GM19025 (cell line): ENCODE measurements around the gene PHLDB2.

Experiments
- ATAC-seq: cut with Tn5 transposase; IDR thresholded peaks from one replicate; pipeline ENCODE4 v1.9.1; 2021; ENCODE audit warnings: mild to moderate bottlenecking, low read depth, moderate library complexity; ENCODE audit not compliant: unreplicated experiment

The PHLDB2 gene

DNA sequence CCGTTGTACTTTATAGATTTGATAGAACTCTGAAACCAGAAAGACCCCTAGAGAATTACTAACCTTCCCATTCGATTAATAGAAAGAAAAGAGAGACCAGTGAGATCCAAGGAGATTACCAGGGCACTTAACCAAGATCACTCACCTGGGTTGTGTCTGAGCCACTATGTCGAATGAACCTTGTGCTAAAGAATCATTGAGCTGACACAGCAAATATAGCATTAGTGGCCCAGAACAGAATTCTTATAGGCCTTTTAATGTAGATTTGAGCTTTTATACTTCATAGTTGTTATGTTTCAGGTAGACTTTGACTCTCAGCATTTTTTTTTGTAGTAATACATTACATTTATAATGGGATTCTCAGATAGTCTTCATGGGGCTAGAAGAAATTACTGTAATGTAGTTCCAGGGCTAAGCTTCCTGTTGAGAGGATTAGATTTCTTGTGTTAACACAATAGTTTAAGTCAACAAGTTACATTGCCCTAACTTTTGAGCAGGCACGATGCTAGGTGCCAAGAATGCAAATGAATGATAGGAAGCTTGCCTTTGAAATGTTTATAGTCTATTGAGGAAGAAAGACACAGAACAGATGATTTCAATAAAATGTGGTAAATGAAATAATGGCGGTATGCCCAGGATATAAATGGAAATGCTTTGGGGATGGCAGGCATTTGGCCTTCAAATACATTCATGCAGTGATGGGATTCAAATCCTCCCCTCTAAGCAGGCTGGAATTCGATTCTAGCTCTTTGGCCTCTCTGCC lies 95.3 kb downstream of the PHLDB2 start:
- ATAC-seq = no peak

DNA sequence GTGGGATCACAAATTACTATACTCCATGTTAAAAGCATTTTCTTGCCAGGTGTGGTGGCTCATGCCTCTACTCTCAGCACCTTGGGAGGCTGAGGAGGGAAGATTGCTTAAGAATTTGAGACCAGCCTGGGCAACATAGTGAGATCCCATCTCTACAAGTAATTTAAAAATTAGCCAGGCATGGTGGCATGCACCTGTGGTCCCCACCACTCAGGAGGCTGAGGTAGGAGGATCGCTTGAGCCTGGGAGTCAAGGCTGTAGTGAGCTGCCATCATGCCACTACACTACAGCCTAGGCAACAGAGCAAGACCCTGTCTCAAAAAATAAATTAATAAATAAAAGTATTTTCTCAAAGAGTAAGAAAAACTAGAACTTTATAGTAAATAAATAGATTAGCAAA lies 96.8 kb downstream of the PHLDB2 start:
- no peak for ATAC-seq

DNA sequence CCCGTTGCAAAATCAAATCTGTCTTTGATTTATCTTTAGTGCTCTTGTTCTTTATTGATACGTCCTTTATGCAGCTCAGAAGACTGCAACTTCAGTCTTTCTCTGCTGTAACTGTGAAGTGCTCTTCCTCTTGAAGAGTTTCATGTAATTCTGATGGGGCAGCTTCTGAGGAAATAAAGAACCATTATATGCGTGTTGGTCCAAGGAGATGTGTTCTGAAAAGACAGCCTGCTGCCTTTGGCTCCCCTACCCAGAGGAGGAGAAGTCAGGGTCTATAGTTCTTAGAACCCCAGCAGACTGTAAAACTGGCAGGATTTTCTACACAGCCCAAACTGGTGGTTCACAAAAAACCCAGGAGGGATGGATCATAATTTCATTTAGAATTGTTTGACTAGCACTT lies 97.4 kb downstream of the PHLDB2 start:
- no peak for ATAC-seq

DNA sequence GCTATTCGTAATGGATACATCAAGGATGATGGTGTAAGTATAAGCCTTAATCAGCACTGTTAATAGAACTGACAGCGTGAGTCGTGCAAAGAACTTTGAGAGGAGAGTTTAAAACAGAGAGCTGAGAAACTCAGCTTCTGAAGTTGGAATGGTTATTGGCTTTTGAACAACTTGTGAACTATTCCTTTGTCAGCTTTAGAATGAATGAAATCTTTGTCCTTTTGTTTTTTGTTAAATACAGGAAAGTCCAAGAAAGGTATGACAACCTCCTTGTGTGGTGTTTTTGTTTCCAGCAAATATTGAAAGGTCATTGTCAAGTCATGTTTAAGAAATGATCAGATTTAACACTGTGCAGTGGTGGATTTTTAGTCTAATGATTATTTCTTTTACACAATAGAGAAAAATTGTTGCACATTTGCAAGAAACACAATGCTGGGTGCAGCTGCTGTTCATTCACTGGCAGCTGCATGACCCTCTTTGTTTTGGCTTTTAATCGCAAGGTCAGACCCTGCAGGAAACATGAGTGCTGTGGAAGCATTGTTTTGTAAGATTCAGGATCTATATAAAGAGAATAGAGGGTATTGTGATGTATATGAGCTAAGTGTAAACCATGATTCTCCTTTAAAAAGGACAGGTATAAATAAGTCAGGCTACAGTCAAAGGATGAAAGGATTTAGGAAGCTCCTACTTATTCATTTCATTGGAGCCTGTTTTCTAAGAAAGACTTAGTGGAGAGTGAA lies 98.1 kb downstream of the PHLDB2 start:
- ATAC-seq = no peak

DNA sequence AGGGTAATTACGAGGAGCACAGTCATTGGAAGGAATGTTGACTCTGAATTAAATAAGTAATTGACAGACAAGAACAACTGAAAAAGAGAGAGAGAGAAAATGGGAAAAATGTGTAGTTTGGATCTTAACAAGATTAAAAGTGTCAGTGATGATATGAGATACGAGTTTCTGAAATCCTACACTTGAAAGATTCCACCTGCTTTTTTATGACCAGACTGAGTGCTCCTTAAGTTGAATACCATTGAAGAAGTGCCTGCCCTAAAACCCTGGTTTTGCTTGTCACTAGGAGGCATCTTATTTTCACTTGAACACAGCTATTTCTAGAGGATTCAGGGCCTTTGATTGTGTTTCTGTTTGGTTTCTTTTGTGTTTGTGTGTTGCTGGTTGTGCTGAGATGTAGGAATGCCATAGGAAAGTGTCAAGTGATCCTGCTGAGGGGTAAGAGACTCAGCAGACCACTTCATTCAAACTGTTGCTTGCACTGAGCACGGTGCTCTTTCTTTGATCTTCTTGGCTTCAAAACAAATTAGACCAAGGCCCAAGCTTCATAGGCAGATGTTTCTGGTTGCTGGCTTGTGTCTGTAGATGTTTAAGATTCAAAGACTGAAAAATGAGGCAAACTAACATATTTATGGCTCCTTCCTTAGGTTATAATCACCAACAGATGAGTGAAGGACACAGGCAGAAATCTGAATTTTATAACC lies 102.5 kb downstream of the PHLDB2 start:
- ATAC-seq = no peak

DNA sequence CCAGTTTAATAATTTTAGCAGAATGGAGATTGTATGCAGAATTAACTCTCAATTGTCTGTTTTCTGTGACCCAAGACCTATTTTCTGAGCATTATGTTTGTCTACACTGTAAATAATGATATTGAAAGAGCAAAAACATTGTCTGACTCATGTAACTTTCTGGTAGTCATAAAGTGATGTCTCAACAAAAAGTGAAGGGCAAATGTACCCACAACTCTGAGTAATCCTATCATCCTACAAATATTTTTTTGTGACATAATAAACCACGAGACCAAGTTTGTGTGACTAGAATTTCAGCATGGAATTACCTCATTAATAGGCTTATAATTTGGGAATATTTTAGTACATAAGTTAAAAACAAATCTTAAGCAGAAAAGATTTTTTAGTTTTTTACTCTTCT lies 104.4 kb downstream of the PHLDB2 start:
- no peak for ATAC-seq

DNA sequence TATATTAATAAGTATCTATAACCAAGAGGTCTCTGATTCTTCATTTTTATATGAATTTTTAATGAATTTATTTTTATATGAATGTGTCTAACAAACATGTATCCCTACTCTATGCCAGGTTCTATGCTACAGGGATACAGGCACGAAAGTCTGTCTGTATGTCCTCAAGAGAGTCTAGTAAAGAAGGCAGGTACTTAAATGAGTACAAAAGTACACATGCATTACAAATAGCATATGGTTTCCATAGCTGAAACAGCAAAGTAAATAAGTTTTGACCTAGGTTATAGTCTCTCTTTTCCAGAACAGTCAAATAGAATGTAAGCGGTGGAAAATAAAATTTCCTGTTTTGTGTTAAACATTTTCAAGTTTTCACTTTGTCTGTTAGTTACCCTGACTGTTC lies 106.4 kb downstream of the PHLDB2 start:
- ATAC-seq = no peak

DNA sequence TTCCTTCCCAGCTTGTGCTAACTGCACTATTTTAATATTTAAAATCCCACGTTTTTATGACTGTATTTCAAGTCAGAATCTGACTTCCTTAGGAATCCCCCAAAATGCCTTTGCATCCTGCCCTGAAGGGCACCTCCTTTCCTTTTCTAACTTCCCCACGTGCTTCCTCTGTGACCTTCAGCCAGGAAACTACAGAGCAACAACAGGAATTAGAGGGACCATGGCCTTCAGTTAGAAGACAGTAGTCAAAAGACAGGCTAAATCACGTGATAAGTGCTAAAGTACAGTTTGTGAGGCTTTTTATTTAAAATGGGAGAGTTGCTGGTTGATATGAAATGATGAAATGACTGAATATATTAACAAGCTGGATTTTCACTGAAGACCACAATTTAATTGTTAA lies 108.0 kb downstream of the PHLDB2 start:
- no peak for ATAC-seq

DNA sequence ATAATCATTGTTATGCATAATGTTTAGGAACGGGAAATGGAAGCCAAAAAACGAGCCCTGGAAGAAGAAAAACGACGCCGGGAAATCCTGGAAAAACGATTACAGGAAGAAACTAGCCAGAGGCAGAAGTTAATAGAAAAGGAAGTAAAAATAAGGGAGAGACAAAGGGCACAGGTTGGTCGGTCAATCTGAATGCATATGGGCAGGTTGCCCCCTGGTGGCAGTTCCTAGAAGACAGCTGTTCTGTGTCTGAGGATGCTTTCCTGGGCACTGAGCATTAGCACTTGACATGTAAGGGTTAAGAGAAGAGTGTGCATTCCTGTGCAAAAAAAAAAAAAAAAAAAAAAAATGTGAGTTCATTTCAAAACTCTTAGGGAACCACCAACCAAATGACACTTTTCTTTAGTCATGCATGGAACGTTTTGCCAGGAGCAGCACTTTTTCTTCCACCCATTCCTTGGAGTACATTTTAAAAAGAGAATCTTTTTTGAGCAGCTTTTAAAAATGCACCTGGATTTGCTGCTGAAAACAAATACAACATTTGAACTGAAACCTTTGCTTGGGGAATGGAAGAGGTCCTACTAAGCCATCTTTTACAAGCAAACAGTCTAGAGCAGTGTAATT lies 108.7 kb downstream of the PHLDB2 start:
- ATAC-seq = peak; percentile 82

DNA sequence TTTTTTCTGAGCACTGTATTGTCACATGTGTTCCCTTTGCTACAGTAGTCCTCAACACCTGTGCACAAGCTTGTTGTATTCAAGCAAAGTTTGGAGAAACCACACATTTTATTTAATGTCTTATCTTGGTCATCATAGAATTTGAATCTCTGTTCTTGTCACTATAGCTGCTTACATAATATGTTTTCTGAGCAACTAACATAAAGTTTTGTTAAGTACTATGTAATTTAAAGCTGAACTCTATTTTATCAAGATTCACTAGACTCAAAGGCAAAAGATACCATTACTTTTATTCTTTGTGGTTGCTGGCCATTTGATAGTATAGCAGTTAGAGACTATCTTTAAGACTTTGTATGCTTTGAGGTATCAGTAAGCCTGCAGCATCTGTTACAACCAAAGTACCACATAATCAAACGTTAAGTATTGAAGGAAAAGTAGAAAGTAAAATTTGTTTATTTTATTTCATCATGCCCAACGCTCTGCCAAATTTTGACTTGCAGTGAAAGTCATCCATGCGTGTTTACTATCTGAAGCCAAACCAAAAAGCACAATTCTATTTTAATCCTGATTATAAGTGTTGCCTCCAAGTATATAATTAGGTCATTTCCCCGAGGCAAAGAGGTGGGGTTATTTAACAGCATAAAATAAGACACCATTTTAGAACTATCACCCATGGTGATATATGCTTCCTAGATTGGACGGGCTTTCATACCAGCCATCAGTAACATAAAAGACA lies 109.4 kb downstream of the PHLDB2 start:
- ATAC-seq = no peak

DNA sequence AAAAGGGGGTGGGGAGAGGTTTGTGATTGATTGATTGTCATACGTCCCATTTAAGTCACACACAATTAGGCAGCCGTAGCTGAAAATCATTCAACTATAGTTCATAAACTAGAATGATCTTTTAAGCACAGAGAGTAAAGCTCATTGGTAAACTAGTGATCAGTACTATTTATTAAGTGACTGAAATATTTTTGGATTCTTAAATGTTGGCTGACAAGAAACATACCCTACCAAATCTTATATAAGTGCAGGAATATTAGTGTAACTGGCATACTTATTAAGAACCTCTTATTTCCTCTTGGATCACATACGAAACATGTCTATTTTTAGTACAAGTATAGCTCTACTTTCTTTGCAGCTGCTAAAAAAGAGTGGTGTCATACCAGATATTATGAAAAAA lies 111.3 kb downstream of the PHLDB2 start:
- ATAC-seq = no peak

DNA sequence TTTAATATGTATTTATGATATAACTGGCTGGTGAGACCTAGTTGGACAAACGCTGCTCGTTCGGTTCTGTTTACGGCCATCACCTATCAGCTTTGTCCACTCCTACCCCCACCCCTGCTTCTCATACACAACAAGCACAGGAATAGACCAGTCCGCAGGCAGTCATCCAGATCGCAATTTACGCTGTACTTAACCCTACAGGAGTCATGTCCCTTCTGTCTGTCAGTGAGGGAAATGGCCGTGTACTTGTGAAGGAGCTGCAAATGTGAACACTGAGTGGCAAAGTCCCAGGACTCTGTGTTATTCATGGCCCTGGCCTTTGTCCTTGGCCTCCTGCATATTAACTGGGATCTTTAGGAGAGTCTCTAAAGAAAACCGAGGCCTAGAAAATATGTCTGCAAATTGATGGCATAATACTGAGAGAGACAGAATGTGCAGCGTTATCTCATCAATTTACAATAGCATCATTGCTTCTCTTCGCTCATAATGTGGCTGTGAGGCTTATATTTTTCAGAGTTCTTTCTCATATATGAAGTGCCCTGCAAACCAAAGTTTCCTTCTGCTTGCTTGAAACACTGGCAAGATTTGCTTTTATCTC lies 112.6 kb downstream of the PHLDB2 start:
- ATAC-seq = no peak

DNA sequence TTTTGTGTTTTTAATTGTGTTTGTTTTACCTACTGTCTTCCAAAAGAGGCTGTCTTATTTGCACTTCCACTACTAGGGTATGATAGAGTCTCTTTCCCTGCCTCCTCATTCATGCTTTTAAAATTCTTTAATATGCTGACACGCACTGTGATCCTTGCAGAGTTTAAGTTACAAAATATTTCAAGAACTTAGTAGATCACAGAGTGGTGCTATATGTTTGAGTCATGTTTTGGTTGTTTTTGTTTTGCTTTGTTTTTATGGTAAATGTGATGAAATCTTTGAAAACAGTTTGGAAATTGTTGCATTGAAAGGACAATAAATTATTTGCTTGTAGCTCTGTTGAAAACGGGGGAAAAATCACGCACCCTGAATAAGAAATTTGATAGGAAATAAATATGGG lies 113.8 kb downstream of the PHLDB2 start:
- no peak for ATAC-seq

DNA sequence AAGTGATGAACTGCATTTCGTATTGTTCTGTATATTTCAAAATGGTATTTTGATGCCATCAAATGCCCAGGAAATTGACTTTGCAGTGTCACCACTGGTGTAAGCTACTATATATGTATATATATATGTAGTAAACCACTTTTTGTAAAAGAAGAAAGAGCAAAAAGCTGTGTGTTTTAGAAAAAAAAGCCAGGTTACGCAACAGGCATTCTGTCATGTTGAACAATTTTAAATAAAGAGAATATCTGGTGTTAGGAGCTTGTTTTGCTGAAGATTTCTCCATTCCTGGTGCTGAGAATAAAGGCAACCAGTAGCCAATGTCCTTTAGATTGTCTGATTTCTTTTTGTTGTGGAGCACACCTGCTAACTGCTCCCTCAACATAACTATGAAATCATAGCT lies 116.1 kb downstream of the PHLDB2 start:
- ATAC-seq = no peak

DNA sequence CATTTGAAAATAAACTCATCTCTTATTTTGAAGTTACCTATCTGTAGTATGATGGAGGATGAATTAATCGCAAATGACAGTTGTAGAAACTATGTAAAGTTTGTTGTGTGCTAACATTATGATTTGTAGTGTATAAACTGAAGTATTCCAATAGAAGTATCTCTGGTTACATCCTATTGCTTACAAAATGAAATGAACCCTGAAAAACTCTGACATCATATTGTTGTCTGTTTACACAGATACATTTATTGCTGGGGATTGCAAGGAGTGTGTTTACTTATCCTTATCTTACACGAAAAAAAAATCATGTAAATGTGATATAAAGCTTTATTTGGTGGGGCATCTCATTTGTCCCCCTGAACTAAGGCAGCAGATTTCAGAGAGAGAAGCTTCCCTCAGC lies 117.2 kb downstream of the PHLDB2 start:
- no peak for ATAC-seq

DNA sequence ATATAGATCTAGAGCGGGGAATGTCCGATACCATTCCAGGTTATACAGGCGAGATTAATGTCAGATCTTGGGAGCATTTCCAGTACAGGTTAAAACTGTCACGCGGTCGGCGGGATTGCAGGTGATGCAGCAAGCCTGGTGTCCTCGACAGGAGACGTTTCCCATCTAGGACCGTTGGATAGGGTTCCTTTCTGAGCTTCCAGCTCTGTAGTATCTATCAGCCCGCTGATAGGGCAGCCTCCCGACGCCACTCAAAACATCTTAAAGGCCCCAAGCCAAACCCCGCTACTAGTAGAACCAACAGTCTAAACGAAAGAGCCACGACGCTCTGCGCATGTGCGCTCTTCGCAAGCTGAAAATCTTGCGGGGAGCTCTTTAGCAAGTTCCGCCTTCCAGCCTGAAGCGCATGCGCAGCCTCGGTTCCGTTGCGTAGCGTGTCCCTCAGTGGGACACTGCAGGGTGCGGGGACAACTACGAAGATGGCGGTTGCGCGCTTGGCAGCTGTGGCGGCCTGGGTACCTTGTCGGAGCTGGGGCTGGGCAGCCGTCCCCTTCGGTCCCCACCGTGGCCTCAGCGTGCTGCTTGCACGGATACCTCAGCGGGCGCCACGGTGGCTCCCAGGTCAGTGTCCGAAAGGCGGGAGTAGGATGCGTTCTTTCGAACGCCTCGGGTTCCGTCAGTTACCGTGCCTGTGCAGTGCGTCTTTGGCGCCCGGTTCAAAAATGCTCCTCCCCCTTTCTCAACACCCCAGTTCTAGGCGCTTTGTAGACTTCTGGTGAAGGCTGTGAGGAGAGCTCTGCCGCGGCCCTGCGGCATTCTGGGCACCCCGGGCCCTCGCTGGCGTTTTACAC lies 119.7 kb downstream of the PHLDB2 start, which contains the start of gene ABHD10:
Gene ABHD10, plus strand, starts transcription at position 444 of the 851 bp plus-strand sequence. Its CDS starts 36 bp downstream, at position 480.
- peak; percentile 94 for ATAC-seq

DNA sequence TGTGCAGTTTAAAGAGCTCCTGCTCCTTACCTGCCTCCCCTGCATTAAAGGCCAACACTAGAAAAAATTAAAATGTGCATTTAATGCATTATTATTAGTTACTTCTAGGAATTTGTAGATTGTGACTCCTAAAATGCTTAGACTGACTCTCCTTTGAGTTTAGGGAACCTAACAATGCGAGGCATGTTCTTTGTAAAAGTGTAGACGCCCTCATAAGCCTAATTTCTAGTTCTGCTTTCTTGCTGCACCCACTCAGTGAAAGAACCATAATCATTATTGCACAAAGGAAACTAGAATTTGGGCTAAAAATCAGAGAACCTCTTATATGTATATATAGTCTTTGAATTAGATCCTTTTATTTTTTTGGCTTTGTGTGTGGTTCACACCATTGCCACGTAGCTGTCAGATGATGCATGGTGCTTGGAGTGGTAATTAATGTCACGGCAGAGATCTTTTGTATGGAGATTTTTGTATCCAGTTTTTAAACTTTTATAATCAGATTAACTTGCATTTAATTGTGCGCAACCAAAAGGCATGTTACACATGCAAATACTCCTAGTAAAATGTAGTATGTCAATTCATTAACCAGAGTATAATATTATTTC lies 120.5 kb downstream of the PHLDB2 start:
- ATAC-seq = peak; percentile 15

DNA sequence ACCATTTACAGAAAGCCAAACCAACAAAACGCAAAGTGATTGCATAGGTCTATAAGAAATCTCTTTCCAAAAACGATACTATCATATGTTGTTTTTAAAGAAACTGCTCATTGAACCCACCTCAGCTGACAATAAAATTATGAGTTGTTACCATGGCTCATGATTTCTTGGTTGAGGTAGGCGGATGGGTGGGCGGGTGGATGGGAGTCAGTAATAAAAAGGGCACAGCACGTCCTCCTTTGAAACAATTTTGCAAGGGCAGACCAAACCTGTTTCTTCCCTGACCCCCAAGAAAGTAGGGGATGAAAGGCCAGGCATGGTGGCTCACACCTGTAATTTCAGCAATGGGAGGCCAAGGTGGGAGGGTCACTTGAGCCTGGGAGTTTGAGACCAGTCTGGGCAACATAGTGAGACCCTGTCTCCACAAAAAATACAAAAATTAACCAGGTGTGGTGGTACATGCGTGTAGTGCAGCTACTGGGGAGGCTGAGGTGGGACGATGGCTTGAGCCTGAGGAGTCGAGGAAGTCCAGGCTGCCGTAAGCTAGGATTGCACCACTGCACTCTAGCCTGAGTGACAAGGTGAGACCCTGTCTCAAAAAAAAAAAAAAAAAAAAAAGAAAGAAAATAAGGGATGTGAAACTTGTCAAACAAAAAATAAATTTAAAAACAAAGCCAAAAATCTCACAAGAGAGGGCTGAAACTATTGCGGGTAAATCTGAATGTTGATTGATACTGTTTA lies 121.8 kb downstream of the PHLDB2 start:
- ATAC-seq = no peak
